Measurements from ENCODE around the gene ZPR1. TPM values are rescaled to one million over a fixed set of nuclear protein-coding genes. Genes with fewer than 3 reads are reported as not detected.

The ZPR1 gene
- total RNA-seq, 4 donors from 2014 or later: 23.5 to 39.5 (median 24.0) TPM

GRCh38 chr11:116750070-116750718 lies 37.6 kb downstream of the ZPR1 start:
- no peak overlapping the region for H3K4me3 ChIP-seq (replicated peaks in 1 of 3)

GRCh38 chr11:116742104-116742503 lies 45.7 kb downstream of the ZPR1 start:
- peaks cover 11 to 14% of the 10 kb centered on the region in 2 donors for H3K4me1 ChIP-seq
- H3K9me3 ChIP-seq: no peaks in the 10 kb centered on the region
- intact Hi-C loops (cut with DNase I): no loop called here
- peaks cover 3 to 6% of the 10 kb centered on the region in 2 donors for H3K36me3 ChIP-seq
- H3K27me3 ChIP-seq: no peaks in the 10 kb centered on the region
- DNase-seq: no peak
- no peak overlapping the region for H3K27ac ChIP-seq
- WGBS, 2 donors: 71 to 81% methylated on average over 6 of the region's 6 CpGs
- no peak overlapping the region for H3K4me3 ChIP-seq (replicated peaks in 1 of 3)
- TF ChIP-seq CTCF (IDR thresholded peaks at IDR 0.05) (no peak), POLR2A (IDR thresholded peaks at IDR 0.05) (no peak)

More at GRCh38 chr11:116750070-116750718, 37.6 kb downstream of the ZPR1 start:
- DNase-seq: no peak
- H3K4me1 ChIP-seq: no peaks in the 10 kb centered on the region
- no peak overlapping the region for H3K27ac ChIP-seq
- no peak for TF ChIP-seq POLR2A (IDR thresholded peaks at IDR 0.05)
- TF ChIP-seq CTCF (IDR thresholded peaks at IDR 0.05): no peak
- 96 to 97% methylated on average over 2 of the region's 2 CpGs for WGBS, 2 donors
- peaks cover 21 to 30% of the 10 kb centered on the region in 2 donors for H3K36me3 ChIP-seq
- no peaks in the 10 kb centered on the region for H3K27me3 ChIP-seq
- no peaks in the 10 kb centered on the region for H3K9me3 ChIP-seq
- intact Hi-C loops (cut with DNase I): no loop called here

- H3K4me3 ChIP-seq (replicated peaks in 1 of 3): no peak overlapping the region
- H3K27ac ChIP-seq: no peak overlapping the region
- no peaks in the 10 kb centered on the region for H3K27me3 ChIP-seq
- no peaks in the 10 kb centered on the region for H3K36me3 ChIP-seq
- TF ChIP-seq CTCF (IDR thresholded peaks at IDR 0.05): no peak
- TF ChIP-seq POLR2A (IDR thresholded peaks at IDR 0.05): no peak
- H3K9me3 ChIP-seq: no peaks in the 10 kb centered on the region
- 70 to 80% methylated on average over 4 of the region's 4 CpGs for WGBS, 2 donors
- DNase-seq: no peak
- peaks cover 11 to 14% of the 10 kb centered on the region in 2 donors for H3K4me1 ChIP-seq
- intact Hi-C loops (cut with DNase I): no loop called here
Measured at GRCh38 chr11:116740741-116741140, 47.1 kb downstream of the ZPR1 start.

GRCh38 chr11:116738975-116739374 lies 48.8 kb downstream of the ZPR1 start:
- 81 to 83% methylated on average over 2 of the region's 2 CpGs for WGBS, 2 donors
- no peak overlapping the region for H3K27ac ChIP-seq
- no peak overlapping the region for H3K4me3 ChIP-seq (replicated peaks in 1 of 3)
- H3K4me1 ChIP-seq: peaks cover 11 to 14% of the 10 kb centered on the region in 2 donors
- H3K27me3 ChIP-seq: no peaks in the 10 kb centered on the region
- TF ChIP-seq CTCF (IDR thresholded peaks at IDR 0.05) (no peak), POLR2A (IDR thresholded peaks at IDR 0.05) (no peak)
- H3K9me3 ChIP-seq: no peaks in the 10 kb centered on the region
- DNase-seq: no peak
- no peaks in the 10 kb centered on the region for H3K36me3 ChIP-seq
- intact Hi-C loops (cut with DNase I): no loop called here

- no peak for TF ChIP-seq CTCF (IDR thresholded peaks at IDR 0.05)
- TF ChIP-seq POLR2A (IDR thresholded peaks at IDR 0.05): no peak
- Histone ChIP-seq H3K27ac (no peak overlapping the region), H3K4me3 (replicated peaks in 1 of 3) (no peak overlapping the region), H3K36me3 (no peaks in the 10 kb centered on the region), H3K4me1 (peaks cover 2 to 6% of the 10 kb centered on the region in 2 donors), H3K27me3 (no peaks in the 10 kb centered on the region), H3K9me3 (no peaks in the 10 kb centered on the region)
- no peak for DNase-seq
- 86 to 98% methylated on average over 3 of the region's 3 CpGs for WGBS, 2 donors
- intact Hi-C loops (cut with DNase I): no loop called here
Measured at GRCh38 chr11:116736763-116737162, 51.1 kb downstream of the ZPR1 start.

All from thyroid gland (tissue), 4 donors.